HG03354 (cell line): ENCODE measurements around the gene LRRFIP2.
"Not testable (repeated sequence)": the region's sequence is repeated elsewhere in the genome, so short reads cannot be mapped to it uniquely, and the experiment has no call there.

Source experiments
- ATAC-seq: cut with Tn5 transposase; IDR thresholded peaks from one replicate; pipeline ENCODE4 v1.9.1; 2021; ENCODE audit warnings: mild to moderate bottlenecking; ENCODE audit not compliant: unreplicated experiment, poor library complexity, severe bottlenecking

The LRRFIP2 gene

DNA sequence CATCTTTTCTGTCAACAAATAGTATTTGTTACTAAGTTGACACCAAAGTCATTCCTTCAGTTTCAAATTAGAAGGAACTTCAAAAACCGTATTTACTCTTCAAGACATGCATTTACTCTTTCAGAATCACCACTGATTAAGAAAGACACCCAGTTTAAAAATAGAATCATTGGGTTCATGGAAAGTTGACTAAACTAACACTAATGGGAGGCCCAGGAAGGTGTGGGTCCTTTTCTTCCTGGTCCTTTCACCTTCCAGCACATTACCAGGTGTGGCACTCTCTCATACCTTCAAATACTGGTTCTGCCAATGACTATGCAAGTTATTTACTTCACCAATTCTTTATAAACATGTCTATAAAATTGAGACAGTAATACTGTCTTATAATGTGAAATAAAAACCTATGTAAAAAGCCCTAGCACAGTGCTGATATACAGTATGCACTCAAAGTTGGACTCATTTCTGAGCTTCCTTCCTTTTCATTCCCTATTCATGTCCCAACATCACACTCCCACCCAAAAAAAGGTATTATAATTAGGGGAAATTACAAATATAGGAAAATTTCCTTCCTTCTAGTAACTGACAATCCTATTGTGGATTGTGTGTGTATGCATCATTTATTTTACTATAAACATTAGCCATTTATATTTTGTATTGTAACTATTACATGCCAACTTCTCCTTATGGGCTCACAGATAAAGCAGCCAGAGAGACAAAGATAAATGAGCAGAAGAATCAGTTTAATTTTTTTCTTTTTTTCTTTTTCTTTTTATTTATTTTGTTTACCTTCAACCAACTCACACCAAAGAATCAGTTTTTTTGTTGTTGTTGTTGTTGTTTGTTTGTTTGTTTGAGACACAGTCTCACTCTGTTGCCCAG is 48.9 kb downstream of the LRRFIP2 start:
- no peak for ATAC-seq

DNA sequence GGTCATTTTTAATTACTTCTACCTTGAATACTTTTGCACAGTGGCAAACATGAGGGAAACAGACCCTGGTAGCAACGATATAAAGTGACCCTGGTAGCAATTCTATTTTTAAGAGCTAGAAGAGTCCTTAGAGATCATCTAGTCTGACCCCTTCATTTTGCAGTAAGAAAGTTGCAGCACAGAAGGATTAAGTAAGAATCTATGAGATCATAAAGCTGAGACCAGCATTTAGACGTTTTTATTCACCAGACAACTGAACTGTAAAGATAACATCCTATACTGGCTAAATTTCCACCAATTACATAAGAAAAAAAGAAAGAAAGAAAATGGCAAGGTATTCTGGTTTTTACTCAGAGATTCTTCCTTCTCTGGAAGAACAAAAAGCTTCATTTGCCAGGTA is 49.9 kb downstream of the LRRFIP2 start:
- no peak for ATAC-seq

DNA sequence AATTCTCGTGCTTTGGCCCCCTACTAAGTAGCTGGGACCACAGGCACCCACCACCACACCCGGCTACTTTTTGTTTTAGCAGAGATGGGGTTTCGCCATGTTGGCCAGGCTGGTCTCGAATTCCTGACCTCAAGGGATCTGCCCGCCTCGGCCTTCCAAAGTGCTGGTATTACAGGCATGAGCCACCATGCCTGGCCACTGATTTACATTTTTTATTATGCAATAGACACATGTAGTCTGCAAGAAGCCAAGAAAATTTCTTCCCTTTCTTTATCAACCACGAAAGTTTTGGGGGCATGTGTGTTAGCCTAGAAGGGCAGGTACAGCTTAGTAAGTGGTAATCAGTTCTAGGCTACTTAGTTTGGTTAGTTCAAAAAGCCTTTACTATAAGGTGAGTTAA is 51.1 kb downstream of the LRRFIP2 start:
- no peak for ATAC-seq

DNA sequence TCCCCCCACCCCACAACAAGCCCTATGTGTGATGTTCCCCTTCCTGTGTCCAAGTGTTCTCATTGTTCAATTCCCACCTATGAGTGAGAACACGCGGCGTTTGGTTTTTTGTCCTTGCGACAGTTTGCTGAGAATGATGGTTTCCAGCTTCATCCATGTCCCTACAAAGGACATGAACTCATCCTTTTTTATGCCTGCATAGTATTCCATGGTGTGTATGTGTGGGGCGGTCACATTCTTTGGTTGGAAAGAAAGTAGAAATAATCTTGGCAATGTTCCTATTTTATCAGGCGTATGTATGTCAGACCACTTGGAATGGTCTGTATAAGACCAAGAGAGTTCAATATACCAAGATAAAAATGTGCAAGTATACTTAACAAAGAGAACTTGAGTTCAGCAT is 52.3 kb downstream of the LRRFIP2 start:
- not testable (repeated sequence) for ATAC-seq

DNA sequence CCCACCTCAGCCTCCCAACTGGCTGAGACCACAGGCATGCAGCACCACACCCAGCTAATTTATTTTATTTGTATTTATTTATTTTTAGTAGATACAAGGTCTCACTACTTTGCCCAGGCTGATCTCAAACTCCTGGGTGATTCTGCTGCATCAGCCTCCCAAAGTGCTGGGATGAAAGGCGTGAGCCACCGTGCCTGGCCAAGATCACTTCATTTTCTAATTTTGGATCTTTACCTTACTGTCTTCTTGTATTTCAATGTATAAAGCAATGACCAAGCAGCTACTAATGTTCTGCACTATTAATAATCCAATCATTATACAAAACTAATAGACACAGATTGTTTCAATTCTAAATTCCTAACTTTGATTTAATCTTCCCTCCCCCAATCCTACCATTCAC is 56.2 kb downstream of the LRRFIP2 start:
- no peak for ATAC-seq

DNA sequence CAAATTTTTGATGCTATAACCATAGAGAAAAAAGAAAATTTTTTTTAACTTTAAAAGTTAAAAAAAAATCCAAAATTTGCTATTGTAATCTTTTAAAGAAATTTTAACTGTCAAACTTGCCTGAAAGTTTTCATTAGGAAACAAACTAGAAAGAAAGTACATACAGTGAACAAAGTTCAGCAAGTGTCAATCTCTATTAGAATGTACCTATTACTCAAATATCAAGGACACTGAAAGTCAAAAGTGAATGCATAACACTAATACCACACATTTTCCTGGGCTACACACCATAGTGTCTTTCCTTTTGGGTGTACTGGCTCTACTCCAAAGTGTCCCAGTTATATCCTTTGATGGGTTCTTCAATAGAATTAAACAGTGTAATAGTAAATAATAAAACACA is 56.8 kb downstream of the LRRFIP2 start:
- no peak for ATAC-seq

DNA sequence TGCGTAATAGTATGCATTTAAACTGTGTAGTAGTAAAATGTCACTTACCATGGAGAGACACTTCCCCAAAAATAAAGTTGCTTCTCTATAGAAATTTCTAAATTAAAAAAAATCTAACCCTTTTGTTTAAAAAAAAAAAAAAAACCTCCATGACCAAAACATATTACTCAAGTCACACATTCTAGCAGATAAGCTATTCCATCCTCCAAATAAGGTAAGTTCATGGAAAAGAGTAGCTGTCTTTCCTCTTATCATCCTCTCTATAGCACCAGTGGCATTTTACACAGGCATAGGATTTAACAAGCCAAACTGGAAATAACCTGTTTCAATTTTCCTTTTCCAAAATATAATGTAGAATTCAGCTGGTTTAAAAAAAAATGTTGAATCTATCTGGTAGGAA is 57.4 kb downstream of the LRRFIP2 start:
- ATAC-seq: no peak

DNA sequence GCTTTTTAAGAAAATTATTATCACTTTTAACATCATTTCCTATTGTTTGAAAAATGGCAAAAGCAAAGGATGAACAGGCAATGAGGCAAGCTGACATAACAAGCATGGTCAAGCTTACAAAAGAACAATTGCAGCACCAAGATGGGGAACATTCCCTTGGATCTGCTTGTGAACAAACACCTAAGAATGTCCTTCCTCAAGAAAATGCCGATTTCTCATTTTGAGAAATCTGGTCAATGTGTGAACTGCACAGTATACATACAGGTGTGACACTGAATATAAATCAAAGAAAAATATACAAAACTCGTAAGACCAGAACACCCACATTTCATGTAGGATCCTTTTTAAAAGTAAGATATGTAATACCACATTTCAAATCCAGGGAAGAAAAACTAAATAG is 58.9 kb downstream of the LRRFIP2 start:
- no peak for ATAC-seq

DNA sequence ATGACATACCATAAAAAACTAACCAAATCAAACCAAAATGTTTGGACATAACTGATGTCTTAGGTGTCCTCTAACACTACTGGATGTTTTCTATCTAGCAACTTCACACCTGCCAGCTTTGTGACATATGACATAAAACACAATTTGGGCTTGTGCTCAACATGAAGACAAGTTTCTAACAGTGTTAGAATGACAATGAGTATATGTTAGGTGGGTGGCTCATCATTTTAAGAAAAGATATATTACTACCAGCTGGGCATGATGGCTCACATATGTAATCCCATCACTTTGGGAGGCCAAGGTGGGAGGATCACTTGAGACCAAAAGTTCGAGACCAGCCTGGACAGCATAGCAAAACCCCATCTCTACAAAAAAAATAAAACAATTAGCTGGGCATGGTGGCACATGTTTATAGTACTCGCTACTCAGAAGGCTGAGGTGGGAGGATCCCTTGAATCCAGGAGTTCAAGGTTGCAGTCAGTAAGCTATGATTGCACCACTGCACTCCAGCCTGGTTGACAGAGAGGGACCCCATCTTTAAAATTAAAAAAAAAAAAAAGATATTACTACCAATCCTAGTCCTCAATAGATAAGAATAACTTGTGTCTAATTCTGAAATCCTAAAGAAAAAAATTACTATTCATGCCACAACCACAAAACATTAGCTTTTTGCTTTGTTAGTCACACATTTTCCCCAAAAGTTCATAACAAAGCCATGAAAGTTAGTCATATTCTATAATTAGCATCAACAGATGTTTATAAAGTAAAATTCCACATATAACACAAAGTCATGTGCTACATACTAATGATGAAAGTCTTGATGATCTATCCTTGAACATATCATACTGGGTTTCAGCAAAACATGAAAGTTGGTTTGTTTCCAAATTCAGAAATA is 59.9 kb downstream of the LRRFIP2 start:
- ATAC-seq: no peak

DNA sequence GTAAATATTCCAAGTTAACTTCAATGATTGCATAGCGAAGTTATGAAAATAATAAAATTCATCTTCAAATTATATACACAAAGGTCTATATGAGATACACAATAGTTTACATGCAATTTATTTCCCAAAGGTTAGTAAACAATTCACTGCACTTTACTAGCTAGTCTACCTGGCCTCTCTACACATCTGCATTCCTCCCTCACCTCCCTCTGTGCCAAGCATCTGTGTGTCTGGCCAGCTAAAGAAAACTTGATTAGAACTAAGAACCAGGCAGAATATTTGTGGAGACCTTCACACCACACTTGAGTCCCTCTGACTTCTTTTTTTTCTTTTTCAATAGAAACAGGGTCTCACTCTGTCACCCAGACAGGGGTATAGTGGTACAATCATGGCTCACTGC is 61.4 kb downstream of the LRRFIP2 start:
- ATAC-seq: no peak

DNA sequence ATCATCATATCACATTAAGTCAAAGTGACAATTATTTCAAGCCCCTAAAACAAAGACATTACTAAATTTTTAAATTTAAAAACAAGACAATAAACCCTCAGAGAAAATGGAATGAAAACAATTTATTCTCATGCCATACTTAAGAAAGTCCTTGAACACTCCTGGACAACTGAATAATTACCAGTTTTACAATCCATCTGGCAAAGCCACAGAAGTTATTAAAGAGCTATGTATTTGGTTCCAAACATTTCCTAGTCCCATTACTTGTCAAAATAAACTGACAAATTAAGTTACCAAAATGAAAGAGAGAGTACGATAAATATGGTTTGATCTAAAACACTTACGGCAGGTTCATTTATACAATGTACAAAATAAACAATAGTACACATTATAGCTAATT is 63.2 kb downstream of the LRRFIP2 start:
- ATAC-seq: no peak

DNA sequence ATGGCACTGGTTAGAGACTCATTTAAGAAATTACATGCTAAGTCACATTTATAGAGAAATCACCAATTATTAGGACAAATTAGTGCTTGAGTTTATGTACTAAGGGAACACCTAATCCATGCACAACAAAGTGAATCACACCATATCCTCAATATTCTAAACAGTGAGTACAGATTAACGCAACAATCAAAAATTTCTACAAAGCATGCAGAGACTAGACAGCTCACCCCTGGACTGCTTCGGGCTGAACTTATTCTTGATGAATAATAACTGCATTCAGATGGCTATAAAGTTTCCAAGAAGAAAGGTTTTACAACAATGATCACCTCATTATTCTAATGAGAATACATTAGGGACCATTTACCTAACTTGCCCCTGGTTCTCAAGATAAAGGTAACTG is 66.5 kb downstream of the LRRFIP2 start:
- ATAC-seq: no peak

DNA sequence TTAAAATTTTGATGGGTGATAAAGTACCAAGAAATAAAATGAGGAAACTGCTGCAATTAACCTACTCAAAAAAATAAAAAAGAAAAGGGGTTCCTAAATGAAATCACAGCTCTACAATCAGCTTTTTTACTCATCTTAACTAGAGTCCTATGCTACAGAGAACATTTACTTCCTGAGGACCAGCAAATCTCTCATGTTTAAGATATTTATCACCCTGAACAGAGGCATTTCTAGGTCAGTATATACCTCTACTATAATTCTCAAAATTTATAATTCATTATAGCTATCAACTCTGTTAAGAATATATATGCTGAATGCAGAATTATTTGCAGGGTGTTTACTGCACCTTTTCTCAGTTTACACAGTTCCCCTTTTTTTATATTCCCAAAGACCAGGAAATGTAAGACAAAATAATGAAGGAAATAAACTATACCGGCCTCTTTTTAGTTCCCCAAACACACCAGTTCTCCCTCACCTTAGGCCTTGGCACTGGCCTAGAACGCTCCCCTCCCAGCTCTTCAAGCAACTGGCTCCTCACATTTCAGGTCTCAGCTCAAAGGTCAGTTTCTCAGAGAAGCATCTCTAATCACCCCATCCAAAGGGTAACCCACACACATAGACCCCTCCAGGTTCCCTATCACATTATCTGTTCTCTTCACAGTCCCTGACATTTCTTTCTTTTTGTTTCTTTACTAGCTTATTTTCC is 71.1 kb downstream of the LRRFIP2 start:
- no peak for ATAC-seq

DNA sequence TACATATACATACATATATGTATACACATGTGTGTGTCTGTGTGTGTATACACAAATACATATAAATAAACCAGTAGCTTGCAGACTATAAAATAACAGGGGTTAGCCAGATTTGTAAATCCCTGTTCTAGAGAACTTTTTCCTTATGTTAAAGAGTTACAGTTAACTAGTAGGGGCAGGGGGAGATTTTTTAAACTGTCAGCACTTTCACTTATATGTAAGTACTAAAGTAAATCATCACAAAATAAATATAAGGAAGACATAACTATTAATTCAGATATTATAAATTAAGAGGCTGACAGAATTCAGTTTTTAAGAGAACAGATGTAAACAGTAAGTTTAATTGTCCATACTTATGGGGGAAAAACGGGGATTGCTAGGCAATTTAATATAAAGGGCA is 74.0 kb downstream of the LRRFIP2 start:
- ATAC-seq: no peak

DNA sequence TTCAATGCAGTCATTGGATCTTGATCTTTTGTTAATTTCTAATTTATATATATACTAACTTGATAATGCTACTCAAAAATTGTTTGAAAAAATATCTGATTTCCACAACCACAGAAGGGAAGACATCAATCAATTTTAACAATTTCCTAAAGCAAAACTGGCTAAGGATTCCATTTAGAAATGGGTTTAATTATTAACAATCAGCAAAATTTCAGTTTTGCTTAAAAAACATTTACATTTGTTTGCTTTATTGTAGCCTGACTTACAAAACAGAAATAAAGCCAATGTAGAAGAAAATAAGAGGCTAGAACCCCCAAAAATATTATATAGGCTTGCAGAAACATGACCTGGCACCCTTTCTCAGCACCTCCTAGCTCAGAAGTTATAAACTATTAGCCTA is 74.9 kb downstream of the LRRFIP2 start:
- no peak for ATAC-seq

DNA sequence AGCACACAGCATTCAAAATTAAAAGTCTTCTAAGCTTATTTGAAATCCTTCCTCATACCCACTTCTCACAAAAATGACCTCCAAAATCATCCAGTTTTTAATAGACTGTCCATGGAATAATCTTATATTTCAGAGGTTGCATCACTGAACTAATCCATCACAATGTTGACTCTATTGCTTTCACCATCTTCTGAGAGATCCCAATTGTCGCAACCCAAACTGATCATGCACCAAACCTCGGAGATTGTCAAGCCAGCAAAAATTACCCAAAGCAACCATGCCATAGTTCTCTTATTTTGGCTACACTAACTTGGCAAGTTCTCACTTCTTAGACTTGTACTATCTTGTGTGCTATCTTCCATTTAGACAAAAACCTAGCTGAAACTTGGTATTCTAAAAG is 75.5 kb downstream of the LRRFIP2 start:
- ATAC-seq: no peak

DNA sequence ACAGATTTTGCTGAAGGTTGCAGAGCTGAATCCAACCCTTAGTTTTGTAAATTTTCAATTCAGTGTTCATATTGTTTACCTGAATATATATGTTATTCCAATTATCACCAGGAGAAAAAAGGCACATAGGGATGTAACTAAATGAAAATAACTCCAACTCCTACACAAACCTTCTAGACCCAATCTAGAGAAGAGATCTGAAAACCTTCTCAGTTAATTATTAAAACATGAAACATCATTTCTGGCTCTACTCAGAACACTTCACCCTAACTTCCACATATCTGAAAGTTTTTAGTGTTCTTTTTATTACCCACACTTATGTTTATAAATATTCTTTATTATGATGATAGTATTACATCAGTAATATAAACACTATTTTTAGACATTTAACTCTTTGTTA is 76.6 kb downstream of the LRRFIP2 start:
- no peak for ATAC-seq

DNA sequence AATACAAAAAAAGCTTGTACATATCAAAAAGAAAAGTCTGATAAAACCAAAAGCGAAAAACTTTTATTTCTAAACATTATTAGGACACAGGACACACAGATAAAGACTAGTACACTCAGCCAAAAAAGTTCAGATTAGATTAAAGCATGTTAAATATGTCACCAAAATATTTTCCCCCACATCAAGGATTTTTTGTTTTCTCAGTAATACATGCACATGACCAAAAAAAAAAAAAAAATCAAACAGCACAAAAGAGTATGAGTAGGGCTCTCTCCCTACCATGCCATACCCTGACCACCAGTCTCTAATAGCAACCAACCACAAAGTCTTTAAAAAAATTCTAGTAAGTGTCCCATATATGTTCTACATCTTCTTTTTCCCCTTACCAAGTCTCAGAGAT is 77.4 kb downstream of the LRRFIP2 start:
- no peak for ATAC-seq

DNA sequence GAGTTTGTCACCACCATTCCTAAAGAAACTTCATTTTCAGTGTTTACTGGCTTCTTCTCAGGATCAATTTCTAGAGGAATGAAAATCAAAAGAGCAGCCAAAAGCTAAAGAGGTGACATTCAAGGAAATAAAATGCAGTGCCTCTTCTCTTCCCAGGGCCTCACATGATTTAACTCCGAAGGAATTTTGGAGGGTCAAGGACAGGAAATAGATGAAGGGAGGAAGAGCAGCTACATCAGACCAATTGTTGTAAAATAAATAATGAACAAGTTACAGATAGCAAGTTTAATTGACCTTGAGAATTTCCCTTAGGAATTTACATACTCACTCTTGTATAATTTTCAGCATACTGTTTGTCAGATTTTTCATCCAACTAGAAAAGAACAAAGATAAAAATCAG is 78.1 kb downstream of the LRRFIP2 start:
- no peak for ATAC-seq

DNA sequence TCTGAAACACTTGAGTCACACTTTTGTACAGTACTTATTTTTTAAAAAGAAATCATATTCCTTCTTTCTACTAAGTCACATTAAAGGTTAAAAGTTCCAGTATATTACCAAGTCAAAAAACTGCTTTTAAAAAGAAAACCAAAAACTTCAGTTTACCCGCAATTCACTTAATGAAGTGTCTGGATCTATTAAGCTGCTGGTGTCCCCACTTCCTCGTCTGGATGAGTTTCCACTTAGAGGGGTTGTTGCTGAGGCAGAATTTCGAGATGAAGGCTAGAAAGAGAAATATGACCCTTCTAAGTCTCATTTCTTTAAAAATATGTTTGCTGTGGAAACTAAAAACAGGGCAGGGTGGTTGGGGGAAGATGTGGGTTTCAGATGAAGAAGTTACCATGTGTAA is 79.7 kb downstream of the LRRFIP2 start:
- ATAC-seq: no peak
